H9 (cell line): Measurements from ENCODE around the gene MRPL14. TPM values are rescaled to one million over a fixed set of nuclear protein-coding genes. Genes with fewer than 3 reads are reported as not detected.

Experiments used
- DNase-seq: peaks from one replicate; pipeline ENCODE4 v3.0.0-alpha.2; 2017
- H2AFZ ChIP-seq: one replicate; pipeline ENCODE4 v1.6.1; 2013; ENCODE audit warnings: mild to moderate bottlenecking, low read length, control low read depth, moderate library complexity
- H2AK5ac ChIP-seq: 2 replicates; pipeline ENCODE4 v1.6.1; 2013; ENCODE audit warnings: low read length, control low read depth, mixed read lengths; ENCODE audit not compliant: insufficient read length
- H2BK120ac ChIP-seq: one replicate; pipeline ENCODE4 v1.6.1; 2013; ENCODE audit warnings: low read depth, mild to moderate bottlenecking, low read length, control low read depth, inconsistent platforms; ENCODE audit not compliant: poor library complexity, severe bottlenecking
- H2BK12ac ChIP-seq: 2 replicates; pipeline ENCODE4 v1.6.1; 2013; ENCODE audit warnings: low read length, control low read depth, mixed read lengths, low read depth; ENCODE audit not compliant: insufficient read length
- H2BK15ac ChIP-seq: 2 replicates; pipeline ENCODE4 v1.6.1; 2013; ENCODE audit warnings: low read depth, low read length, control low read depth
- H2BK20ac ChIP-seq: one replicate; pipeline ENCODE4 v1.6.1; 2013; ENCODE audit warnings: low read depth, mild to moderate bottlenecking, low read length, control low read depth, inconsistent platforms; ENCODE audit not compliant: poor library complexity, severe bottlenecking
- H2BK5ac ChIP-seq: 2 replicates; pipeline ENCODE4 v1.6.1; 2013; ENCODE audit warnings: low read length, control low read depth, mixed read lengths; ENCODE audit not compliant: insufficient read length
- H3K14ac ChIP-seq: 2 replicates; pipeline ENCODE4 v1.6.1; 2013; ENCODE audit warnings: low read length, control low read depth; ENCODE audit not compliant: insufficient read depth
- H3K18ac ChIP-seq: 2 replicates; pipeline ENCODE4 v1.6.1; 2013; ENCODE audit warnings: low read depth, mild to moderate bottlenecking, mixed read lengths, low read length, control low read depth; ENCODE audit not compliant: insufficient read length
- H3K23ac ChIP-seq: 2 replicates; pipeline ENCODE4 v1.6.1; 2013; ENCODE audit warnings: low read length, control low read depth, mixed read lengths, low read depth; ENCODE audit not compliant: insufficient read length
- H3K23me2 ChIP-seq: 2 replicates; pipeline ENCODE4 v1.6.1; 2013; ENCODE audit warnings: low read depth, mild to moderate bottlenecking, mixed read lengths, low read length, control low read depth; ENCODE audit not compliant: insufficient read length, poor library complexity, severe bottlenecking
- H3K27ac ChIP-seq: 2 replicates; pipeline ENCODE4 v1.5.1; 2013; ENCODE audit warnings: low read length, control low read depth, mixed read lengths, low read depth; ENCODE audit not compliant: insufficient read length
- H3K27me3 ChIP-seq: 2 replicates; pipeline ENCODE4 v1.6.1; 2013; ENCODE audit warnings: low read length, control low read depth, inconsistent platforms; ENCODE audit not compliant: insufficient read depth
- H3K4ac ChIP-seq: 2 replicates; pipeline ENCODE4 v1.6.1; 2013; ENCODE audit warnings: low read depth, mild to moderate bottlenecking, control low read depth, inconsistent platforms, low read length, moderate library complexity
- H3K4me1 ChIP-seq: 2 replicates; pipeline ENCODE4 v1.6.1; 2013; ENCODE audit warnings: low read length, control low read depth, inconsistent platforms; ENCODE audit not compliant: insufficient read depth
- H3K4me2 ChIP-seq: 2 replicates; pipeline ENCODE4 v1.6.1; 2013; ENCODE audit warnings: low read length, control low read depth, mixed read lengths; ENCODE audit not compliant: insufficient read length, insufficient read depth
- H3K56ac ChIP-seq: 2 replicates; pipeline ENCODE4 v1.6.1; 2013; ENCODE audit warnings: low read depth, mild to moderate bottlenecking, mixed read lengths, low read length, control low read depth; ENCODE audit not compliant: insufficient read length
- H3K79me1 ChIP-seq: 2 replicates; pipeline ENCODE4 v1.6.1; 2013; ENCODE audit warnings: low read depth, mild to moderate bottlenecking, moderate library complexity, low read length, control low read depth, inconsistent platforms; ENCODE audit not compliant: insufficient read depth, poor library complexity, severe bottlenecking
- H3K79me2 ChIP-seq: 2 replicates; pipeline ENCODE4 v1.6.1; 2013; ENCODE audit warnings: low read length, control low read depth, inconsistent platforms; ENCODE audit not compliant: insufficient read depth
- H3K9ac ChIP-seq: 2 replicates; pipeline ENCODE4 v1.6.1; 2013; ENCODE audit warnings: low read length, control low read depth, mixed read lengths; ENCODE audit not compliant: insufficient read length; ENCODE audit errors: extremely low read depth
- H3K9me3 ChIP-seq: one replicate; pipeline ENCODE4 v1.6.1; 2013; ENCODE audit warnings: low read depth, low read length, inconsistent platforms; ENCODE audit not compliant: control insufficient read depth
- H3T11ph ChIP-seq: one replicate; pipeline ENCODE4 v1.6.1; 2013; ENCODE audit warnings: mild to moderate bottlenecking, low read length, control low read depth, inconsistent platforms
- H4K20me1 ChIP-seq: one replicate; pipeline ENCODE4 v1.6.1; 2013; ENCODE audit not compliant: control insufficient read depth, insufficient read length, insufficient read depth
- H4K5ac ChIP-seq: 2 replicates; pipeline ENCODE4 v1.6.1; 2013; ENCODE audit warnings: low read depth, mild to moderate bottlenecking, mixed read lengths, low read length, control low read depth; ENCODE audit not compliant: insufficient read length
- H4K8ac ChIP-seq: replicated peaks from 2 replicates; pipeline ENCODE4 v1.6.1; 2013; ENCODE audit warnings: low read length, control low read depth, mixed read lengths, low read depth; ENCODE audit not compliant: insufficient read length
- H4K91ac ChIP-seq: 2 replicates; pipeline ENCODE4 v1.6.1; 2013; ENCODE audit warnings: low read depth, mild to moderate bottlenecking, moderate library complexity, mixed read lengths, low read length, control low read depth; ENCODE audit not compliant: insufficient read length
- H3K27ac Mint-ChIP-seq, 3 experiments: 2 replicates in 2 of 3; 3 replicates in 1 of 3; pipeline ENCODE4 v1.8.0; 2020 to 2021; ENCODE audit warnings: mixed read lengths in 3 of 3, mild to moderate bottlenecking in 1 of 3, moderate library complexity in 1 of 3
- H3K27me3 Mint-ChIP-seq: 2 replicates; pipeline ENCODE4 v1.8.0; 2021; ENCODE audit warnings: low read depth, mild to moderate bottlenecking, moderate library complexity, mixed read lengths
- H3K36me3 Mint-ChIP-seq, 3 experiments: 2 replicates in 2 of 3; 3 replicates in 1 of 3; pipeline ENCODE4 v1.8.0; 2020 to 2021; ENCODE audit warnings: low read depth in 3 of 3, mixed read lengths in 3 of 3; ENCODE audit not compliant: insufficient read depth in 1 of 3
- H3K4me1 Mint-ChIP-seq, 2 experiments: 2 replicates each; pipeline ENCODE4 v1.8.0; 2020; ENCODE audit warnings: mixed read lengths in 2 of 2
- H3K4me3 Mint-ChIP-seq, 2 experiments: 2 replicates in 1 of 2; 3 replicates in 1 of 2; pipeline ENCODE4 v1.8.0; 2020 to 2021; ENCODE audit warnings: mild to moderate bottlenecking in 2 of 2, mixed read lengths in 2 of 2, moderate library complexity in 1 of 2
- H3K9me3 Mint-ChIP-seq, 2 experiments: 2 replicates in 1 of 2; 3 replicates in 1 of 2; pipeline ENCODE4 v1.8.0; 2020; ENCODE audit warnings: mild to moderate bottlenecking in 2 of 2, mixed read lengths in 2 of 2, moderate library complexity in 1 of 2
- CTCF ChIP-seq: fragments of 200-600 bp; sonication (generic); conservative IDR thresholded peaks from 3 replicates; pipeline ENCODE4 v1.8.0; 2021; ENCODE audit warnings: antibody characterized with exemption, mild to moderate bottlenecking
- WGBS: extraction: QIAGEN DNeasy Blood & Tissue Kit; methylation state at CpG from one replicate; pipeline ENCODE4 v1.1.7; 2013; ENCODE audit warnings: missing lambda C conversion rate, low lambda C conversion rate, mixed read lengths; ENCODE audit not compliant: insufficient read length; ENCODE audit errors: extremely low coverage; 5-methylcytosine and 5-hydroxymethylcytosine counted together
- total RNA-seq: library from RNA; stranded (reverse); gene quantifications from 2 replicates; pipeline ENCODE4 v1.2.1, GENCODE V29; 2021

Gene MRPL14
- total RNA-seq, 1 experiment from 2014 or later, result 80.1 TPM

GRCh38 chr6:44139351-44139743 lies 12.1 kb upstream of the MRPL14 start:
- Histone ChIP-seq H4K8ac (no peak overlapping the region), H4K20me1 (no peaks in the 10 kb centered on the region), H3K27me3 (no peaks in the 10 kb centered on the region), H3K14ac (no peak overlapping the region; the same call in 1 of the 2 replicates), H2BK120ac (no peak overlapping the region), H3T11ph (no peak overlapping the region), H3K9me3 (no peaks in the 10 kb centered on the region), H2BK12ac (no peak overlapping the region), H2BK15ac (no peak overlapping the region), H2AK5ac (no peak overlapping the region), H3K4ac (no peak overlapping the region), H4K5ac (no peak overlapping the region), H3K27ac (no peak overlapping the region), H3K23me2 (no peaks in the 10 kb centered on the region), H3K23ac (no peak overlapping the region), H2BK5ac (no peak overlapping the region), H3K4me1 (no peaks in the 10 kb centered on the region), H2AFZ (no peak overlapping the region), H3K18ac (no peak overlapping the region), H3K9ac (no peak overlapping the region), H3K79me1 (no peaks in the 10 kb centered on the region), H3K79me2 (no peaks in the 10 kb centered on the region), H4K91ac (no peak overlapping the region), H3K4me2 (no peak overlapping the region), H3K56ac (no peak overlapping the region), H2BK20ac (no peak overlapping the region)
- H3K27me3 Mint-ChIP-seq, result no peaks in the 10 kb centered on the region
- no peak for DNase-seq
- H3K4me3 Mint-ChIP-seq, result no peak overlapping the region
- no peak for TF ChIP-seq CTCF
- no peaks in the 10 kb centered on the region for H3K9me3 Mint-ChIP-seq
- peaks cover 34 to 72% (median 56%) of the 10 kb centered on the region in 3 experiments for H3K36me3 Mint-ChIP-seq
- H3K4me1 Mint-ChIP-seq, result peaks cover 5 to 30% of the 10 kb centered on the region in 2 experiments; a peak in 3 of 4 replicates
- WGBS, result no CpG with 5 or more reads among the region's 10 CpGs
- no peak overlapping the region for H3K27ac Mint-ChIP-seq
